Activated B cell treated with CpG ODN at 0.5 μM for 24 hours (primary cell): Measurements from ENCODE around the gene GMPR. TPM values are rescaled to one million over a fixed set of nuclear protein-coding genes. Genes with fewer than 3 reads are reported as not detected.

Experiments
- ATAC-seq: fragments of 200-7000 bp; cut with Tn5 transposase; one replicate; pipeline ENCODE4 v1.10.0; 2021; ENCODE audit warnings: low read depth, mild to moderate bottlenecking, moderate library complexity
- CTCF ChIA-PET: fragments of 350-600 bp; sonication (Branson Sonifier 250); formaldehyde crosslinking; loops from one replicate; lab custom pipeline; 2021; ENCODE audit warnings: antibody characterized with exemption; lab: Charles Lee
- POLR2A ChIA-PET: fragments of 350-600 bp; sonication (Branson Sonifier 250); formaldehyde crosslinking; loops from one replicate; lab custom pipeline; 2021; ENCODE audit warnings: antibody characterized with exemption; lab: Charles Lee
- DNase-seq: peaks from one replicate; pipeline ENCODE4 v3.0.0; 2022
- H3K27ac Mint-ChIP-seq: one replicate; pipeline ENCODE4 v1.8.0; 2020; ENCODE audit warnings: mixed read lengths
- H3K27me3 Mint-ChIP-seq: one replicate; pipeline ENCODE4 v1.8.0; 2021; ENCODE audit warnings: mixed read lengths
- H3K36me3 Mint-ChIP-seq: one replicate; pipeline ENCODE4 v1.8.0; 2021; ENCODE audit warnings: low read depth, mixed read lengths
- H3K4me1 Mint-ChIP-seq: one replicate; pipeline ENCODE4 v1.8.0; 2021; ENCODE audit warnings: mixed read lengths
- H3K4me3 Mint-ChIP-seq: one replicate; pipeline ENCODE4 v1.8.0; 2020; ENCODE audit warnings: mild to moderate bottlenecking, mixed read lengths
- H3K9me3 Mint-ChIP-seq: one replicate; pipeline ENCODE4 v1.8.0; 2020; ENCODE audit warnings: mixed read lengths
- intact Hi-C: fragments of 100-400 bp; cut with micrococcal nuclease; formaldehyde crosslinking; loops from one replicate; pipeline ENCODE4 v1.15.1; 2024
- total RNA-seq: library from RNA; stranded (reverse); gene quantifications from 2 replicates; pipeline ENCODE4 v1.2.3, GENCODE V29; 2022
- TF ChIP-seq, protein P1 (sequence below): fragments of 200-600 bp; IDR thresholded peaks from one replicate; pipeline ENCODE4 v1.8.0; 2022; ENCODE audit warnings: antibody characterized with exemption, mild to moderate bottlenecking

Gene GMPR
- total RNA-seq, 1 donor from 2014 or later: 0.47 TPM

GRCh38 chr6:16334671-16335070 is 96.3 kb downstream of the GMPR start:
- Mint-ChIP-seq H3K9me3 (no peaks in the 10 kb centered on the region), H3K27me3 (no peaks in the 10 kb centered on the region), H3K4me1 (peaks cover 11% of the 10 kb centered on the region), H3K4me3 (no peak overlapping the region), H3K27ac (no peak overlapping the region), H3K36me3 (no peaks in the 10 kb centered on the region)
- ATAC-seq (no peak), DNase-seq (no peak)
- TF ChIP-seq, protein P1, sequence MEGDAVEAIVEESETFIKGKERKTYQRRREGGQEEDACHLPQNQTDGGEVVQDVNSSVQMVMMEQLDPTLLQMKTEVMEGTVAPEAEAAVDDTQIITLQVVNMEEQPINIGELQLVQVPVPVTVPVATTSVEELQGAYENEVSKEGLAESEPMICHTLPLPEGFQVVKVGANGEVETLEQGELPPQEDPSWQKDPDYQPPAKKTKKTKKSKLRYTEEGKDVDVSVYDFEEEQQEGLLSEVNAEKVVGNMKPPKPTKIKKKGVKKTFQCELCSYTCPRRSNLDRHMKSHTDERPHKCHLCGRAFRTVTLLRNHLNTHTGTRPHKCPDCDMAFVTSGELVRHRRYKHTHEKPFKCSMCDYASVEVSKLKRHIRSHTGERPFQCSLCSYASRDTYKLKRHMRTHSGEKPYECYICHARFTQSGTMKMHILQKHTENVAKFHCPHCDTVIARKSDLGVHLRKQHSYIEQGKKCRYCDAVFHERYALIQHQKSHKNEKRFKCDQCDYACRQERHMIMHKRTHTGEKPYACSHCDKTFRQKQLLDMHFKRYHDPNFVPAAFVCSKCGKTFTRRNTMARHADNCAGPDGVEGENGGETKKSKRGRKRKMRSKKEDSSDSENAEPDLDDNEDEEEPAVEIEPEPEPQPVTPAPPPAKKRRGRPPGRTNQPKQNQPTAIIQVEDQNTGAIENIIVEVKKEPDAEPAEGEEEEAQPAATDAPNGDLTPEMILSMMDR: no peak
- intact Hi-C loops: loop anchor here (5.0 kb wide), 1 partner anchor 38 kb away; no protein-coding TSS in a partner anchor
- POLR2A ChIA-PET: interaction anchor here (0.6 to 1.6 kb wide), 2 partner anchors 57 to 72 kb away, joined by 3 read pairs; no protein-coding TSS in a partner anchor
- CTCF ChIA-PET: interaction anchor here (1.8 to 4.7 kb wide), 4 partner anchors 177 to 436 kb away, joined by 5 to 69 read pairs (median 36); partner anchors contain the start of gene ATXN1

GRCh38 chr6:16335176-16335575 is 96.8 kb downstream of the GMPR start:
- peaks cover 6% of the 10 kb centered on the region for H3K4me1 Mint-ChIP-seq
- H3K27ac Mint-ChIP-seq: no peak overlapping the region
- CTCF ChIA-PET: interaction anchor here (0.8 to 4.7 kb wide), 3 partner anchors 176 to 437 kb away, joined by 3 to 69 read pairs (median 5); partner anchors contain the start of gene ATXN1
- H3K9me3 Mint-ChIP-seq: no peaks in the 10 kb centered on the region
- POLR2A ChIA-PET: interaction anchor here (0.6 kb wide), 1 partner anchor 56 kb away, joined by 3 read pairs; no protein-coding TSS in a partner anchor
- H3K4me3 Mint-ChIP-seq: no peak overlapping the region
- H3K36me3 Mint-ChIP-seq: no peaks in the 10 kb centered on the region
- intact Hi-C loops: no loop called here
- ATAC-seq (no peak), DNase-seq (no peak)
- H3K27me3 Mint-ChIP-seq: no peaks in the 10 kb centered on the region
- TF ChIP-seq, protein P1: no peak

DNA sequence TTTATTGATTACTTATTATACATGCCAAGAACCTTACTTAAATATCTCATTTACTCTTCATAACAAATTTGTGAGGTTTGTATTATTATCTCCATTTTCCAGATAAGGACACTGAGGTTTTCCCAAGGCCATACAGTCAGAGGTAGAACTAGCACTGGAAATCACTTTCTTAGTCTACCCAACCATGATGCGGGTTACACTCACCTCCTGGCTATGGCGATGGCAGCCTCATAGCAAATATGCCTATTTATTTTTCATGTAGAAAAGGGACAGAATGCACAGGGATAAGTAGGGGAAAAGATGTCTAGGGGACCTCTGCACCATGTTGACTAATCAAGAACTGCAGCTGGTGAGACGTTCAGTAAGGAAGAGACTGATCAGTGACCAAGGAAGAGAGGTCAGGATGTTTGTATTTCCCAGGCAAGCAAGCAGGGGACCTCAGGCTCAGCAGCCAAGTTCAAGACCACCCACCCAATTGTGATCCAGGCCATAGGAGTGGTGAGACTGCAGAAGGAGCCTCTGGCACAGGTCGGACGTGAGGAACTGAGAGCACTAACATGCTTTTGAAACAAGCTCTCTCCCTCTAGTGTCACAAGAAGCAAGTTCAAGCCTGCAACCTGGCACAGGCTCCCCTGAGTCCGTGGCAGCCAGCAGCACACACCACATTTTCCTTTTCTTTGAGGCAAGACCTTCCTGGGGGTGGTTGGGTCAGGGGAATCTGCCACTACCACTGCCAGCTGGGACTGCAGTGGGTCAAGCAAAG is 97.8 kb downstream of the GMPR start:
- ChIA-PET POLR2A (no interaction called here), CTCF (interaction anchor here (1.9 kb wide), 1 partner anchor 427 kb away, joined by 4 read pairs; no protein-coding TSS in a partner anchor)
- no peak for DNase-seq
- Mint-ChIP-seq H3K36me3 (no peaks in the 10 kb centered on the region), H3K4me1 (peaks cover 5% of the 10 kb centered on the region), H3K9me3 (no peaks in the 10 kb centered on the region), H3K4me3 (no peak overlapping the region), H3K27ac (no peak overlapping the region), H3K27me3 (no peaks in the 10 kb centered on the region)
- no peak for ATAC-seq
- intact Hi-C loops: no loop called here
- TF ChIP-seq, protein P1: no peak

DNA sequence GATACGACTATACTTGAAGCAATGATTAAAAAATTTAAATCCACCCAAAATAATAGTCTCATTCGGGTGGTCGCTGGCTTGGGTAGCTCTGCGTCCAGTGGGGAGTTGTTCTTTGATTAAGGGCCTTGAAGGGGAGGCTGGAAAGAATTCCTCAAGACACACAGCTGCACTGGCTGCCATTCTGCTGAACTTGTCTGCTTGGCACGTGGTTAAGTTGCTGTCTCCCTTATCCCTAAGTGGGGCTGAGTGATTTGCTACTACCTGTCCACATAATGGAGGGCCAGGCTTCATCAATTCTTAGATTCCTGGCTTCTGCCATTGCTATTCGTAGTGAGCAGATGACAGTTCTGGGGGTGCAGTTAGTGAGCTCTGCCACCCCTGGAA is 98.5 kb downstream of the GMPR start:
- intact Hi-C loops: no loop called here
- TF ChIP-seq, protein P1: no peak
- ATAC-seq (no peak), DNase-seq (no peak)
- Mint-ChIP-seq H3K27me3 (no peaks in the 10 kb centered on the region), H3K9me3 (no peaks in the 10 kb centered on the region), H3K27ac (no peak overlapping the region), H3K4me1 (peaks cover 5% of the 10 kb centered on the region), H3K36me3 (no peaks in the 10 kb centered on the region), H3K4me3 (no peak overlapping the region)
- ChIA-PET CTCF (interaction anchor here (0.7 to 1.9 kb wide), 3 partner anchors 144 to 431 kb away, joined by 3 to 4 read pairs (median 3); no protein-coding TSS in a partner anchor), POLR2A (no interaction called here)

DNA sequence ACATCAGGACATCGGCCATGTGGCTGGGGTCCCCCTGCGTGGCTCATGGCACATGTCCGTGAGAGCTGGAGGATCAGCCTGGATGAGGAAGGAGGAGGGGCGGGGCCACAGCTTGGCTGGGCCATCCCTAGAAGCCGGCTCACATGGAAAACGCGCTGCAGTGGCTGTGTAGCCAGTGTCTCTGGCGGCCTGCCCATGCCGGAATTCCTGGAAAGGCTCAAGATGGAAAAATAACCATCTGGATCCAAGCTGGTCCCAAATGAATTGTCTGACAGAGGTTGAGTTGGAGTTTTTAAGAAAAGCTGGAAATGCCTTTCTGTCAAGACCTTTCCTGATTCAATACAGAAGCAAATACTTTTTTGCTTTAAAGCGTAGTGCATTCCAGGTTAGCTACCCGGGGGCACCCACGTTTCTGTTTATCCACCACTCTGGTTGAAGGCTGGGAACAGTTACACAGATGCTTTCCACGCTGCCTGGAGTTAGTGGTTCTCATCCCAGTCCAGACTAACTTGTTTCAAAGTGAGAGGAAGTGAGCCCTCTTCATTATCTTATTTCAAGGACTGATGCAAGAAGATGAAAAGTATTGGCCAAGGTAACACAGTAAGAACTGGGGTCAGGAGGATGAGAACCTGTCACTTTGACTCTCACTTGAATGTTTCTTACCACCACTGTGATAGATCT is 99.0 kb downstream of the GMPR start:
- intact Hi-C loops: no loop called here
- Mint-ChIP-seq H3K9me3 (no peaks in the 10 kb centered on the region), H3K4me3 (no peak overlapping the region), H3K27me3 (no peaks in the 10 kb centered on the region), H3K4me1 (peaks cover 5% of the 10 kb centered on the region), H3K36me3 (no peaks in the 10 kb centered on the region), H3K27ac (no peak overlapping the region)
- POLR2A ChIA-PET: no interaction called here
- TF ChIP-seq, protein P1: no peak
- DNase-seq (no peak), ATAC-seq (no peak)
- CTCF ChIA-PET: interaction anchor here (0.7 to 1.9 kb wide), 3 partner anchors 144 to 430 kb away, joined by 3 to 4 read pairs (median 3); no protein-coding TSS in a partner anchor
